ENCODE data around the gene RIC3.

DNA sequence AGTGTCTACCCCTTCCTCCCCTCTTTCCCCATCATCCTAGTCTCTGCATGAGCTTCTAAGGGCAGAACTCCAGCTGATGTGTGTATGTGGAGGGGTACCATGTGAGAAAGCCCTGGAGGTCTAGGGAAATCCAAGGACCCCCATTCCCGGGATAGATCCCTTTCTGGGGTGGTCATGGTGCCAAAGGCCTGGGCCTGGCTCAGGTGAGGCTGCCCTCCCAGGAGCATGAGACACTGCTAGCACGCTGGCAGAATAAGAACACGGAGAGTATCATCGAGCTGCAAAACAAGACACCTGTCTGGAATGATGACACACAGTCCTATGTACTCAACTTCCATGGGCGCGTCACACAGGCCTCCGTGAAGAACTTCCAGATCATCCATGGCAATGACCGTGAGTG, 68.2 kb downstream of the RIC3 start:
- TF ChIP-seq POLR2A (IDR thresholded peaks at IDR 0.05) (no peak), POLR2AphosphoS5 (IDR thresholded peaks at IDR 0.05; ENCODE audit: insufficient read depth in 1 of 2, low read depth in 1 of 2) (no peak)
- TF ChIP-seq, protein P1, sequence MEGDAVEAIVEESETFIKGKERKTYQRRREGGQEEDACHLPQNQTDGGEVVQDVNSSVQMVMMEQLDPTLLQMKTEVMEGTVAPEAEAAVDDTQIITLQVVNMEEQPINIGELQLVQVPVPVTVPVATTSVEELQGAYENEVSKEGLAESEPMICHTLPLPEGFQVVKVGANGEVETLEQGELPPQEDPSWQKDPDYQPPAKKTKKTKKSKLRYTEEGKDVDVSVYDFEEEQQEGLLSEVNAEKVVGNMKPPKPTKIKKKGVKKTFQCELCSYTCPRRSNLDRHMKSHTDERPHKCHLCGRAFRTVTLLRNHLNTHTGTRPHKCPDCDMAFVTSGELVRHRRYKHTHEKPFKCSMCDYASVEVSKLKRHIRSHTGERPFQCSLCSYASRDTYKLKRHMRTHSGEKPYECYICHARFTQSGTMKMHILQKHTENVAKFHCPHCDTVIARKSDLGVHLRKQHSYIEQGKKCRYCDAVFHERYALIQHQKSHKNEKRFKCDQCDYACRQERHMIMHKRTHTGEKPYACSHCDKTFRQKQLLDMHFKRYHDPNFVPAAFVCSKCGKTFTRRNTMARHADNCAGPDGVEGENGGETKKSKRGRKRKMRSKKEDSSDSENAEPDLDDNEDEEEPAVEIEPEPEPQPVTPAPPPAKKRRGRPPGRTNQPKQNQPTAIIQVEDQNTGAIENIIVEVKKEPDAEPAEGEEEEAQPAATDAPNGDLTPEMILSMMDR (IDR thresholded peaks at IDR 0.05), result no peak
